ENCODE data around the gene EXT2. TPM values are rescaled to one million over a fixed set of nuclear protein-coding genes. Genes with fewer than 3 reads are reported as not detected.

Gene EXT2
- total RNA-seq, 2 donors from 2014 or later, result 41.6 to 45.7 TPM

DNA sequence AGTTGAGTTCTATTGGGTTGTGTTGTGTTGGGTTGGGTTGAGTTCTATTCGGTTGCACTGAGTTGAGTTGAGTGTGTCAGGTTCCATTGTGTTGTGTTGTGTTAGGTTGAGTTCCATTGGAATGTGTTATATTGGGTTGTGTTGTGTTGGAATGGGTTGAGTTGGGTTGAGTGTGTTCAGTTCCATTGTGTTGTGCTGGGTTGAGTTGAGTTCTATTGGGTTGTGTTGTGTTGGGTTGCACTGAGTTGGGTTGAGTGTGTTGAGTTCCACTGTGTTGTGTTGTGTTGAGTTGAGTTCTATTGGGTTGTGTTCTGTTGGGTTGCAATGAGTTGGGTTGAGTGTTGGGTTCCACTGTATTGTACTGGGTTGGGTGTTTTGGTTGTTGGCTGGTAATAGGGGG lies 178.9 kb downstream of the EXT2 start:
- no peak overlapping the region for H3K27ac Mint-ChIP-seq
- no peak overlapping the region for H3K4me3 Mint-ChIP-seq
- no peaks in the 10 kb centered on the region for H3K4me1 Mint-ChIP-seq (ENCODE audit: low read depth in 2 of 2)
- H3K27me3 Mint-ChIP-seq, result peaks cover 0 to 2% of the 10 kb centered on the region in 2 donors
- H3K36me3 Mint-ChIP-seq, result no peaks in the 10 kb centered on the region
- ATAC-seq (no peak), DNase-seq (ENCODE audit: low spot score) (no peak)
- H3K9me3 Mint-ChIP-seq, result no peaks in the 10 kb centered on the region

DNA sequence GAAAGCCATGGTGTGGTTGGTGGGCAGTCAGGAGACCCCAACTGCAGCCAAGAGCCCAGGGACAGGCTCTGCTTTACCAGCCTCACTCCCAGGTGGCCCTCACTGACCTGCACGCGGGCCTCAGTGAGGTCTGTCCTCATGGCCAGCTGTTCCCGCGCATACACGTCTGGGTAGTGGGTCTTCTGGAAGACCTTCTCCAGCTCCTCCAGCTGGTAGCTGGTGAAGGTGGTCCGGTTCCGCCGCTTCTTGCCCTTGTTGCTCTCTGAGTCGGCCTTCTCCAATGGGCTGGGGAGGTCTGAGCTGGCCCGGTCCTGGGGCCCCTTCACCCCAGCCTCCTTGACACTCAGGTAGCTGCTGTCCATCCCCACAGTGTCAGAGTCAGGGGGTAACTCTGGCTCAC lies 179.8 kb downstream of the EXT2 start:
- Mint-ChIP-seq H3K9me3 (no peaks in the 10 kb centered on the region), H3K27me3 (peaks cover 0 to 2% of the 10 kb centered on the region in 2 donors), H3K36me3 (no peaks in the 10 kb centered on the region), H3K4me1 (ENCODE audit: low read depth in 2 of 2) (no peaks in the 10 kb centered on the region), H3K27ac (no peak overlapping the region), H3K4me3 (no peak overlapping the region)
- DNase-seq (ENCODE audit: low spot score) (peak; percentile 8), ATAC-seq (no peak)

DNA sequence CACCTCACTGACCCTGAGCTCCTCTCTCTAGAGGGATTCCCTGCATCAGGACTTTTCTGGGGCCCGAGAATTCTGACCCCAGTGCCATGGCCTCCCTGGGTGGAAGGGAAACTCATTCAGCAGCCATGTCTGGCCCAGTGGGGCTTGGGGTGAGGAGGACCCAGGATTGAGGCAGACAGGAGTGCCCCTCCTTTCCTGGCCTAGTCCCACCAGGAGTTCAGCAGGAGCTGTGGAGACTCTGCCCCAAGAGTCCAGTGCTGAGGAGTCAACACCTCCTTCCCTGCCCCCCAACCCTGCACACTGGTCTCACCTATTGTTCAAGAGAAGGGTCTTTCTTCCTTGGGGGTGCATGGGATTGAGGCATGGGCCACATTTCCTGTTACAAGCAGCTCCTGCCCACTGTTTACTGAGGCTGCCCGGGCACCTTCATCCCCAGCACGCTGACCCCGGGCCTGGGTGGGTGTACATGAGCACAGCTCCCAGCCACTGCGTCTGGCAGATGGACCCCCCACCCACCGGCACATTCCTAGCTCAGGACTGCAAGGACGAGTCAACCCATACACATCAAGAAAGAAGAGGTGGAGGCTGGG lies 180.6 kb downstream of the EXT2 start:
- no peaks in the 10 kb centered on the region for H3K36me3 Mint-ChIP-seq
- no peaks in the 10 kb centered on the region for H3K9me3 Mint-ChIP-seq
- no peak overlapping the region for H3K27ac Mint-ChIP-seq
- no peak overlapping the region for H3K4me3 Mint-ChIP-seq
- no peaks in the 10 kb centered on the region for H3K4me1 Mint-ChIP-seq (ENCODE audit: low read depth in 2 of 2)
- H3K27me3 Mint-ChIP-seq, result peaks cover 0 to 2% of the 10 kb centered on the region in 2 donors
- DNase-seq (ENCODE audit: low spot score) (peak; percentile 41), ATAC-seq (no peak)

DNA sequence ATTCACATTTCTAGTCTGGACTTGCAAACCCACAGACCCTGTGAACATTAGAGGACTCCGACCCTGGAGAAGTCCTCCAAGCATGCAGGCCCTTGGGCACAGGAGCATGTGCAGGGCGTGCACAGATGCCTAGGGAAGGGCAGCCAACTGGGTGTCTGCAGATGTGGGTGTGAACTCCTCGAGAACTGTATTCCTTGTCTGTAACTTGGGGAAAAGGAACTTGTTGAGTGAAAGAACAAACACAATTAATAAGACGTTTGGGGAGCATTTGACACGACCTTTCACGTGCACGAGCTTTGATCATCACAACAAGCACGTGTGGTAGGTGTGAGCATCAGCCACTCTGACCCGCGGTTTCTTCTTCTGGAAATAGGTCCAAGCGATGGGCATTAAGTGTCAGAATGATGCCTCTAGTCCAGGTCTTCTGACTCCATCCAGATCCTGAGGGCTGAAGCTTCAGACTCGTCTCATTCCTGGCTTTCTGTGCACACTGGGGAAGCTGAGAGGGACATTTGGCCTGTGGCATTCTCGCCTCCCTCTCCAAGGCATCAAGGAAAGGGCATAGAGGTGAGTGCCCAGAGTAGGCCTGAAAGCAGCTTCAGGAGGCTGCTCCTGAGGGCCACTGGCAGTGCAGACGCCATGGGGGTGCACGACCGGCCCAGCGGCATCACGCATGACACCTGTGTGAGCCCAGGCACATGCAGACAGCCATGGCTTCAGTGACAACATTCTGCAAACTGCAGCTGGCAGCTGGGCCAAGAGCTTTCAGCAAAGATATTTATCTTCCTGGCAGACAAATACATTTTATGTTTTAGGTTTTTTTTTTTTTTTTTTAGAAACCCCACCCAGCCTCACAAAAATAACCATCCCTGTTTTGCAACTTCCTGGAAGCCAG lies 182.0 kb downstream of the EXT2 start:
- peak; percentile 31 for DNase-seq (ENCODE audit: low spot score)
- Mint-ChIP-seq H3K4me1 (ENCODE audit: low read depth in 2 of 2) (no peaks in the 10 kb centered on the region), H3K36me3 (no peaks in the 10 kb centered on the region), H3K27ac (no peak overlapping the region), H3K9me3 (no peaks in the 10 kb centered on the region), H3K27me3 (peaks cover 0 to 2% of the 10 kb centered on the region in 2 donors), H3K4me3 (no peak overlapping the region)
- ATAC-seq, result no peak

DNA sequence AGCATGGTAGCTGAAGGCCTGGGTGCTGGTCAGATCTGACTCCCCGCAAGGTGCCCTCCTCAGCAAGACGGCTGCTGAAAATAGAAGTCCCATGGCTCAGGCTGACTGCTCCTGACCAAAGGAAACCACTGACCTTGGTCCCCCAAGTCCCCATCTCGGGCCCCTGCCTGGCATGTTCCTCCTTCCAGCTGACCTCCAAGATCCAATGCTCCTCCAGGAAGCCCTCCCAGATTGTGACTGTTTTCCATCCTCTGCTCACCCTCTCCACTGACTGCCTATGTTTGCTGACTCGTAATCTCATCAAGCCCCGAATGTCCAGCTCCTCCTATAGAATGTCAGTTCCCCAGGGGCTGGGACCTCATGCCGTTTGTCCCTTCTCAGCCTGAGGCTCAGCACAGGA lies 184.0 kb downstream of the EXT2 start:
- ATAC-seq (no peak), DNase-seq (ENCODE audit: low spot score) (no peak)
- Mint-ChIP-seq H3K9me3 (no peaks in the 10 kb centered on the region), H3K27me3 (no peaks in the 10 kb centered on the region), H3K27ac (no peak overlapping the region), H3K4me1 (ENCODE audit: low read depth in 2 of 2) (no peaks in the 10 kb centered on the region), H3K36me3 (no peaks in the 10 kb centered on the region), H3K4me3 (no peak overlapping the region)

DNA sequence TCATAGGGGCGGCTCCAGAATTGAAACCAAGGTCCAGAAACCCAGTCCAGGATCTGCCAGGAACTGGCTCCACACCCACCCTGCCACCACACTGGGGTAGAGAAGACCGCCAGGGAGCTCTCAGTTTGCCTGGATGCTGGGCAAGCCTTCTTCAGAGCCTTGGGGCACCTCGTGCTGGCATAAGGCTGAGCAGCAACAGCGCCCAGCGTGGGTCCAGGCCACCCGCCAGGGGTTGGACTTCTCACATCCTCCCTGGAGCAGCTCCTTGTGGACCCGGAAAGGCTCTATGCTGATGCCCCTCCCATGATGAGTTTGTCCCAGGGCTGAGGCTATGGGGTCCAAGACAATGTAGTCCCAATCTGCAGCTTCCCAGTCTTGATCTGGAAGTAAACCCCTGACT lies 184.8 kb downstream of the EXT2 start:
- Mint-ChIP-seq H3K4me1 (ENCODE audit: low read depth in 2 of 2) (no peaks in the 10 kb centered on the region), H3K36me3 (no peaks in the 10 kb centered on the region), H3K27ac (no peak overlapping the region), H3K4me3 (no peak overlapping the region), H3K9me3 (no peaks in the 10 kb centered on the region), H3K27me3 (no peaks in the 10 kb centered on the region)
- no peak for DNase-seq (ENCODE audit: low spot score)
- ATAC-seq, result no peak

DNA sequence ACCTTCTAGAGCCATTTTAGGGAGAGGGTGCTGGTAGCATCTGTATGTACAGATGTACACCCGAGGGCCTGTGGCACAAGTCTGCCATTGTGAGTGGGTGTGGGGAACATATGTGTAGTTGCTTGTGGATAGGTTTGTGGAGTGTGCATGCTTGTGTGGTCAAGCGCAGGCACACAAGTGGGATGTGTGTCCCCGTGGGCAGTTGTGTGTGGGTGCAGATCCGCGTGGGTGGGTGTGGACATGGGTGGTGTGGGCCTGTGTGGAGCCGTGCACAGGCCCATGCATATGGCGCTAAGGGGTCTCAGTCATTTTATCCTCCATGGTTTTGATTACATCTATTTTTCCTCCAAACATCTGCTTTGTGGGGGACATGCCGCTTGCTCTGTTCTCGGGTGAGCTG lies 185.7 kb downstream of the EXT2 start:
- H3K4me3 Mint-ChIP-seq, result no peak overlapping the region
- ATAC-seq (peak in 1 of 2 donors; percentile 17), DNase-seq (ENCODE audit: low spot score) (no peak)
- no peak overlapping the region for H3K27ac Mint-ChIP-seq
- H3K27me3 Mint-ChIP-seq, result peaks cover 0 to under 1% of the 10 kb centered on the region in 2 donors
- H3K36me3 Mint-ChIP-seq, result no peaks in the 10 kb centered on the region
- no peaks in the 10 kb centered on the region for H3K9me3 Mint-ChIP-seq
- peaks cover 0 to 1% of the 10 kb centered on the region in 2 donors for H3K4me1 Mint-ChIP-seq (ENCODE audit: low read depth in 2 of 2)

DNA sequence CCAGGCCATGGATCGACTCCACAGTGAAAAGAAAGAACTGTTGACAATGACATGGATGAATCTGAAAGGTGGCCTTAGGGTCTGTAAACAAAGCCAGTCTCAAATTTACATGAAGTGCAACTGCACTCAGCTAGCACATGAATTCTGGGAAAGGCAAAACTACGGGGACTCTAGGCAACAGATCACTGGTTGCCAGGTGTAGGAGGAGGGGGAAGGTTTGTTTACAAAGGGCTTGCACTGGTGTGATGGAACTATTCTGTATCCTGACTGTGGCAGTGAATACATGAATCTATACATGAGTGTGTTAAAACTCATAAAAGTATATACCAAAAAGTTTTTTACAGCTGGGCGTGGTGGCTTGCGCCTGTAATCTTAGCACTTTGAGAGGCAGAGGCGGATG lies 187.1 kb downstream of the EXT2 start:
- Mint-ChIP-seq H3K27me3 (peaks cover 0 to 3% of the 10 kb centered on the region in 2 donors), H3K27ac (no peak overlapping the region), H3K9me3 (no peaks in the 10 kb centered on the region), H3K4me1 (ENCODE audit: low read depth in 2 of 2) (peaks cover 0 to 4% of the 10 kb centered on the region in 2 donors), H3K36me3 (no peaks in the 10 kb centered on the region), H3K4me3 (no peak overlapping the region)
- no peak for ATAC-seq
- DNase-seq (ENCODE audit: low spot score), result no peak

DNA sequence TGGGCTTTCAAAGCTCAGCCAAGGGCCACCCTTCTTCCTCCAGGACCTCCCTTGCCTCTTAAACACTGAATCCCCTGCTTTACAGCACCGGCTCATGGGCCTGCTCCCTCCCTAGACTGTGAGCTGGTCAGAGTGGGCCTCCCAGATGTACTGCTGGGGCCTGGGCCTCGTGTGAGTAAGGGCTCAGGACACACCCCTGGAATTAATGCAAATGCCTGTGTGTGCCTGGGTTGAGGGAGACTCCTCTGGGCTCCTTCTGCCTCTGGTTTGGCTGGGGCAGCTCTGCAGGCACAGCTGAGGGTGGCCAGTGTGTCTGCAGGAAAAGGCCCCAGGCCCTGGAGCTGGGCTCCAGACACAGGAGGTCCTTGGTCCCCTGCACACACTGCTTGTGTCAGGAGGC lies 190.3 kb downstream of the EXT2 start:
- Mint-ChIP-seq H3K9me3 (no peaks in the 10 kb centered on the region), H3K36me3 (no peaks in the 10 kb centered on the region), H3K4me1 (ENCODE audit: low read depth in 2 of 2) (peaks cover 0 to 4% of the 10 kb centered on the region in 2 donors), H3K27ac (no peak overlapping the region), H3K27me3 (peaks cover 0 to 3% of the 10 kb centered on the region in 2 donors), H3K4me3 (no peak overlapping the region)
- no peak for ATAC-seq
- DNase-seq (ENCODE audit: low spot score), result no peak

DNA sequence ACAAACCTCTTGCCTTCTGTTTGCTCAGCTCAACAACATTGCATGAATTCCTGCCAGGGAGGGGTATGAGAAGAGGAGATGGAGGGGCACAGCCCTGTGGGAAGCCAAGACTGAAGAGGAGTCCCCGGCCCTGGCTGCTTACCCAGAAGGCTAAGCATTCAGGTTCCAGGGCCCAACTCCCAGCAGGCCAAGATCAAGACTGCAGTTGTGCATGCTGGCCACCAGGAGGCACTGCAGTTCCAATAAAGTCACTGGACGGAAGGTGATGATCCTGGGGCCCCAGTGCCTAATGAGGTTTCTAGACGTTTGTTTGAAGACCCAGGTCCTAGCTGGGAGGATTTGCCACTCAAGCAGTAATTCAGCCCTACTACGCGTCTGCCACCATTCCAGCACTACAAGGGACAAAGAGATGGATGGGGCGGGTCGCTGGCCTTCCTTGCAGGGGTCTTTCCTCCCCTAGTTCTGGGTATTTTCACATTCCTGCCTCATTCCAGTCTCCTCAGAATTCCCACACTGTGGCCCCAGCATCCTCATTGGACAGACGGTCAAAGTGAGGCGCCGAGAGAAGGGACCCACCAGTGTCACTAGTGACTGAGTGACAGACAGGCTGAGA lies 190.9 kb downstream of the EXT2 start:
- ATAC-seq (peak; percentile 54 to 57), DNase-seq (ENCODE audit: low spot score) (no peak)
- no peak overlapping the region for H3K27ac Mint-ChIP-seq
- H3K36me3 Mint-ChIP-seq, result no peaks in the 10 kb centered on the region
- peaks cover 0 to 3% of the 10 kb centered on the region in 2 donors for H3K27me3 Mint-ChIP-seq
- no peak overlapping the region for H3K4me3 Mint-ChIP-seq
- H3K4me1 Mint-ChIP-seq (ENCODE audit: low read depth in 2 of 2), result peaks cover 0 to 4% of the 10 kb centered on the region in 2 donors
- no peaks in the 10 kb centered on the region for H3K9me3 Mint-ChIP-seq

DNA sequence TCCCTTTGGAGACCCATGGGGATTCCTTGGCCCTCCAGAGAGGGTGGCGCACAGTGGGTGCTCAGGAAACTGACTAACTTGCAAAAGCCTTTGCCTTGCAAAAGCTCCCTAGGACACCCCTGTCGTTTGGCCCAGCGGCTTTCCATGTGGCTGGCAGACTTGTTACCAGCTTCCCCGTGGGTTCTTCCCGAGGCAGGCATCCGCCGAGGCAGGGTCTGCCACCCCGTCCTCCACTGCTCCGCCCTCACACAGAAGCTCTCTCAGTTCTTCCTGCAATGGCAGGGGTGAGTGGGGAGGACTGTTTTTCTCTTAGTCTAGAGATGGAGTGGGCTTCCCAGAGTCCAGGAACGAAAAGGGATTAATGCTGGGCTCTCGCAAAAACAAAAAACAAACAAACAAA lies 191.4 kb downstream of the EXT2 start:
- Mint-ChIP-seq H3K4me1 (ENCODE audit: low read depth in 2 of 2) (peaks cover 0 to 4% of the 10 kb centered on the region in 2 donors), H3K4me3 (no peak overlapping the region), H3K27ac (no peak overlapping the region), H3K9me3 (no peaks in the 10 kb centered on the region), H3K27me3 (peaks cover 0 to 3% of the 10 kb centered on the region in 2 donors), H3K36me3 (no peaks in the 10 kb centered on the region)
- ATAC-seq (no peak), DNase-seq (ENCODE audit: low spot score) (no peak)

DNA sequence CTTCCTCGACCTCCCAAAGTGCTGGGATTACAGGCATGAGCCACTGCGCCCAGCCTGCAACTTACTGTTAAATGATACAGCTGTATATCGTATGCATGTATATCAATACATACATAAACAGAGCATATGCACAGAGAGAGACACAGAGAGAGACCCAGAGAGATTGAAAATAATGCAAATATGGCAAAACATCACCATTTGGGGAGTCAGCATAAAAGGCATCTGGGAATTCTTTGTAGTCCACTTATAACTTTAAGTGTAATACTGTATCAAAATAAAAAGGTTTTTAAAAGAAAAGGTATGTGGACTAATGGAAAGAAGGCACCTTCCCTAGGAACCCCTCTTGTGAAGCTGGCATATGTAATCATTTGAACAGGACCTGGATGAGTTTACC lies 192.7 kb downstream of the EXT2 start:
- peaks cover 0 to 4% of the 10 kb centered on the region in 2 donors for H3K4me1 Mint-ChIP-seq (ENCODE audit: low read depth in 2 of 2)
- H3K9me3 Mint-ChIP-seq, result no peaks in the 10 kb centered on the region
- DNase-seq (ENCODE audit: low spot score) (no peak), ATAC-seq (no peak)
- no peak overlapping the region for H3K4me3 Mint-ChIP-seq
- H3K36me3 Mint-ChIP-seq, result no peaks in the 10 kb centered on the region
- H3K27me3 Mint-ChIP-seq, result peaks cover 0 to 3% of the 10 kb centered on the region in 2 donors
- no peak overlapping the region for H3K27ac Mint-ChIP-seq

DNA sequence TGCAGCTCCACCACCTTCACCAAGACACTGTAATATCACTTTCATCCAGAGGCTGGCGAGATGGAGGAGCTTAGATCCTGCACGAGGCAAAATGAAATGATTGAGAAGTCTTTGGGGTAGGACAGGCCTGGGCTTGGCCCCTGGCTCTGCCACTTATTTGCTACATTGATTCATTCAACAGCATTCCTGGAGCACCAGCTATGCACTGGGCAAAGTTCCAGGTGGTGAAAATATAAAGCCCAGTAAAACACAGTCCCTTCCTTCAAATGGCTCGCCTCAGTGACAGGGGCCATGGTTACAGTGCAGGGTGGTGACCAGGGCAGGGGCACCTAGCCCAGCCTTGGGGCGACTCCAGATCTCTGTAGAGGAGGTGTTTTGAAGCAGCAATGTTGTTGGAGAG lies 194.7 kb downstream of the EXT2 start:
- ATAC-seq (no peak), DNase-seq (ENCODE audit: low spot score) (no peak)
- Mint-ChIP-seq H3K9me3 (no peaks in the 10 kb centered on the region), H3K4me1 (ENCODE audit: low read depth in 2 of 2) (peaks cover 0 to 4% of the 10 kb centered on the region in 2 donors), H3K27me3 (peaks cover 0 to 3% of the 10 kb centered on the region in 2 donors), H3K27ac (no peak overlapping the region), H3K36me3 (no peaks in the 10 kb centered on the region), H3K4me3 (no peak overlapping the region)

All from natural killer cell treated with Interleukin-12 subunit alpha and Interleukin-12 subunit beta and Interleukin-15 and Interleukin-18, amount 100 ng/mL, for 72 hours (primary cell).